K562 (cell line): Measurements from ENCODE around the gene OSBPL10.

Experiments used
- FOXM1 ChIP-seq, 2 experiments: fragments of 450-650 bp in 1 of 2; sonication (generic) in 1 of 2; formaldehyde crosslinking in 1 of 2; IDR thresholded peaks; 2 replicates each; pipeline versions ENCODE4 v1.6.1 to v1.9.0; 2017 to 2022; ENCODE audit warnings: low read depth in 2 of 2, mild to moderate bottlenecking in 2 of 2, missing genetic modification reagents in 1 of 2, moderate library complexity in 1 of 2
- MTA1 ChIP-seq: fragments of 450-650 bp; IDR thresholded peaks from 2 replicates; pipeline ENCODE4 v1.6.1; 2017; ENCODE audit warnings: borderline replicate concordance
- POLR2A ChIP-seq: fragments of 450-650 bp; conservative IDR thresholded peaks from 2 replicates; pipeline ENCODE4 v1.6.1; 2016
- TCF7L2 ChIP-seq: fragments of 150-350 bp; IDR thresholded peaks from 2 replicates; pipeline ENCODE4 v1.6.1; 2016; ENCODE audit warnings: low read depth, mild to moderate bottlenecking, low read length, moderate library complexity
- YY1 ChIP-seq, 3 experiments: IDR thresholded peaks; 2 replicates each; pipeline ENCODE4 v1.6.1; 2011; ENCODE audit warnings: low read length in 2 of 3, mild to moderate bottlenecking in 2 of 3, moderate library complexity in 2 of 3, borderline replicate concordance in 1 of 3, control low read depth in 1 of 3, low read depth in 1 of 3; ENCODE audit not compliant: insufficient read depth in 3 of 3, insufficient replicate concordance in 2 of 3, control insufficient read depth in 1 of 3, insufficient read length in 1 of 3; ENCODE audit errors: extremely low read depth in 1 of 3

- TF ChIP-seq YY1 (IDR thresholded peaks at IDR 0.05; ENCODE audit: borderline replicate concordance in 1 of 3, control insufficient read depth in 1 of 3, extremely low read depth in 1 of 3, insufficient read depth in 3 of 3, insufficient read length in 1 of 3, insufficient replicate concordance in 2 of 3, low read depth in 1 of 3, low read length in 2 of 3) = no peak
- TF ChIP-seq POLR2A = no peak
- no peak for TF ChIP-seq FOXM1 (IDR thresholded peaks at IDR 0.05; ENCODE audit: low read depth)
- TF ChIP-seq FOXM1 (CRISPR knock-in tag; IDR thresholded peaks at IDR 0.05; ENCODE audit: low read depth) = no peak
- TF ChIP-seq TCF7L2 = no peak
- no peak for TF ChIP-seq MTA1
These were observed 41.9 kb upstream of the OSBPL10 start for GRCh38 chr3:32022947-32023346.
